GM18870 (cell line): ENCODE results near the gene STAB1.
"Not testable (repeated sequence)": the region's sequence is repeated elsewhere in the genome, so short reads cannot be mapped to it uniquely, and the experiment has no call there.

Experiments
- ATAC-seq: cut with Tn5 transposase; IDR thresholded peaks from one replicate; pipeline ENCODE4 v1.9.1; 2021; ENCODE audit warnings: moderate library complexity; ENCODE audit not compliant: unreplicated experiment

The STAB1 gene

GRCh38 chr3:52522651-52523251 is 27.6 kb downstream of the STAB1 start:
- ATAC-seq: no peak

DNA sequence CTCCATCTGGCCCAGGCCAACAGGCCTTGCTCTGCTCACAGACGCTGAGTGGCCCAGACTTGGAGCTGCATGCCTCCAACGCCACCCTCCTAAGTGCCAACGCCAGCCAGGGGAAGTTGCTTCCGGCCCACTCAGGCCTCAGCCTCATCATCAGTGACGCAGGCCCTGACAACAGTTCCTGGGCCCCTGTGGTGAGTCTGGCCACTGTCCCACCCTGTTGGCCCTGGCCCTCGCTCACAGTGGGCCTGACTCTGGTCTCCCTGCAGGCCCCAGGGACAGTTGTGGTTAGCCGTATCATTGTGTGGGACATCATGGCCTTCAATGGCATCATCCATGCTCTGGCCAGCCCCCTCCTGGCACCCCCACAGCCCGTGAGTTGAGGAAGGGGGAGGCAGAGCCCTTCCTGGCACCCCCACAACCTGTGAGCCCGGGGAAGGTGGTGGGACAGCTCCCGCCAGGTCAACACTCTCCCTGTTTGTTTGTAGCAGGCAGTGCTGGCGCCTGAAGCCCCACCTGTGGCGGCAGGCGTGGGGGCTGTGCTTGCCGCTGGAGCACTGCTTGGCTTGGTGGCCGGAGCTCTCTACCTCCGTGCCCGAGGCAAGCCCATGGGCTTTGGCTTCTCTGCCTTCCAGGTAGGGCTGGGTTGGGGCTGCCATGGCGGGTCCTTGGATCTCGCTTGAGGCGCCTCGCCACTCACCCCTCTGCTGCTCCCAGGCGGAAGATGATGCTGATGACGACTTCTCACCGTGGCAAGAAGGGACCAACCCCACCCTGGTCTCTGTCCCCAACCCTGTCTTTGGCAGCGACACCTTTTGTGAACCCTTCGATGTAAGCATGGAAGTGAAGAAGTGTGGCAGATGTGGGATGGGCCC is 28.5 kb downstream of the STAB1 start:
- ATAC-seq: no peak

GRCh38 chr3:52524258-52524751 is 29.2 kb downstream of the STAB1 start:
- no peak for ATAC-seq

DNA sequence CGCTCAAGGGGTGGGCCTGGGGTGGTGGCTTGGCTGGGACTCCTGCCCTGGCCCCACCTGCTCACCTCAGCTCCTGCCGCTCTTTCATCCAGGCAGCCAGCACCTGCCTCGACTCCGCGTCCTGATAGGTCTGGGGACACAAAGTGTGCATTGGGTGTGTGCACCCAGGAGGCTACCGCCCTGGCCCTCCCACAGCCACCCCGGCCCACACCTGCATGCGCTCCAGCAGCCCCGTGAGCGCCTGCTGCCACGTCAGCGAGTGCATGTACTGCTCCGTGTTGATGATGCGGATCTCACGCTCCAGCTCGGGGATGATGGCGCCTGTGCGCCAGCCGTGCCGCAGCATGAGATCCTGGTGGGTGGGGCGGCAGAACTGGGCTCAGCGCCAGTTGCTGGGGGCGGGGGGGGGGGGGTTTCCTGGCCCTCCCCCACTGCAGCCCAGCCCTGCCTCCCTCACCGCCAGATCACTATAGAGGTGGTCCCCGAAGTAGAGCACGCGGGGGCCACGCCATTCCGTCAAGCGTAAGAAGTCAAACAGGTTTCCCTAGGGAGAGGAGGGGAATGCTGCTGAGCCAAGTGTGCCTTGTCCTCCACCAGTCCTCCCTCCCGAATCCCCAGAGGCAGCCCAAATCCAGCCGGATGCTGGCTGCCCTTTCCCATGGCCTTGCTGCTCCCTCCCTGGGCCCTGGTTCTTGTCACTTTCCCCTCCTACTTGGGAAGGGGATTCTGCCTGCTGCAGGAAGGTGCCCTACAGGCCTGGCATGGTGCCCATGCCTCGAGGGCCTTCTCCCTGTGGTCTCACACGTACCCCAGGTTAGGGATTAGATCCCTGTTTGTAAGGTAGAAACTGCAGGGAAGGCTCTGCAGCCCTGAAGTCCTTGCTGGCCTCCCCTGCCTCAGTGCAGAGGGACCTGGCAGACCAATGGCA is 29.9 kb downstream of the STAB1 start:
- no peak for ATAC-seq

- ATAC-seq: no peak
Observed at GRCh38 chr3:52525680-52526561, 30.8 kb downstream of the STAB1 start.

- not testable (repeated sequence) for ATAC-seq
Observed at GRCh38 chr3:52526671-52527038, 31.5 kb downstream of the STAB1 start.

- no peak for ATAC-seq
Observed at GRCh38 chr3:52527039-52527731, 32.0 kb downstream of the STAB1 start.

- no peak for ATAC-seq
Observed at GRCh38 chr3:52527732-52528585, 32.8 kb downstream of the STAB1 start.

GRCh38 chr3:52528586-52529375 is 33.6 kb downstream of the STAB1 start:
- ATAC-seq: no peak

GRCh38 chr3:52529376-52530333 is 34.5 kb downstream of the STAB1 start:
- no peak for ATAC-seq

- no peak for ATAC-seq
Observed at GRCh38 chr3:52530918-52531826, 36.0 kb downstream of the STAB1 start.

DNA sequence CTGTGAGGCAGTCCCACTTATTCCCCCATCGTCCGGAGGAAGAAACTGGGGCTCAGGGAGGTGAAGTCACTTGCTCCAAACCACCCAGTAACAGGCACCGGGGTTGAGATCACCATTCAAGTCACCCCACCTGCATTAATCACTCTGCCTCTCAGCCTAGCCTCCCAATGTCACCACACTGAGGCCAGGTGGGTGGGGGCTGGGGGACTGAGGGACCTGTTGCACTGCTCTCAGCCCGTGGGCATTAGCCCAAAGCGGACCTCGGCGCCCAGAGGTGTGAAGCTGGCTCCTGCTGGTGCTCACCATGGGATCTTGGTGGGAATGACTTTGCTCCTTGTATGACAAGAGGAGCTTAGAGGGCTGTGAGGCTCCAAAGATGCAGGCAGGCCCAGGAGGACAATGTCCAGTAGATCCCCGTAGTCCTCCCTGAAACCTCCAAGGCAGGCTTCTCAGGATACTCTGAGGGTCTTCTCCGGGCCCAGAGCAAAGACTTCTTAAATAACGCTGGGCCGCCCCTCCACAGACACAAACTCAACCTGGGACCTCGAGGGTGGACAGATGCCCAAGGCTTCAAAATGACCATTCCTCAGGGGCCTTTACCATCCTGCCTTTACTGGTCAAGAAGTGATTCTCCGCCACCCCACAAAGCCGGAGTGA is 36.9 kb downstream of the STAB1 start:
- no peak for ATAC-seq

GRCh38 chr3:52532517-52532837 is 37.3 kb downstream of the STAB1 start:
- ATAC-seq: no peak

DNA sequence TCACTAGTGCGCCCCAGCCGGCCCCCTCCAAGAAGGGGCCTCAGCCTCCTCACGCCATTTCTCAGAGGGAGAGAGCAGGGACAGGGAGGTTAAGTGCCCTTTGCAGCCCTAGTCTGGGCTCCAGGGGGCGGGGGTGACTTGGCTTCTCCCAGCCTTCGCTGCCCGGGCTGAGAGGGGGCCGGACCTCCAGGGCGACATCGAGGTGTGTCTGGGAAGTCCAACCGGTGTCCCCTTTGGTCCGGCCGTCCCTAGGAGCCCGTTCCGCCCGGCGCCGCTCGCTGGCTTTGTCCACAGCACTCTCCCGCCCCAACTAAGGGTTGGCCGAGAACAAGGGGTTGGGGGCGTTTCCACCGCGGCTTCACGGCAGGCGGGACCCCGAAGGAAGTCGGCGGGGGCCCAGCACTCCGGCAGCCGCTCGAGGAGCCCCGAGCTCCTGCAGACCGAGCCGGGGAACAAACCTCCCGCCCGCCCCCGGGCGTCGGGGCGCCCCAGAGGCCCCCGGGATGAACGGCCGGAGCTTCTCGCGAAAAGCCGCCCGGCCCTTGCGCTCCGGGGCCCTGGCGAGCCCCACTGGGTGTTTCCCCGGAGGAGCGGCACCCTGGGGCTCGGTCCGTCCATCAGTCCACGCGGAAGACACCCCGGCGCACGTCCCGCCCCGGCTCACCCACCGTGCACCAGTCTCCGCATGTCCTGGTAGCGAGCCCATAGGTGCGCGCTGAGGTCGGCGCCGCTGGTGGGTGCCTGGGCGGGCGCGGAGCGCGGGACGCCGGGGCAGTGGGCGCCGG is 37.9 kb downstream of the STAB1 start:
- ATAC-seq: no peak
